Subcutaneous adipose tissue (tissue), 4 donors: ENCODE data around the gene ARAP3. TPM values are rescaled to one million over a fixed set of nuclear protein-coding genes. Genes with fewer than 3 reads are reported as not detected.

Experiments
- total RNA-seq, 4 donors: library from RNA; depleted of rRNA; stranded (reverse); fragments of >200 nt; gene quantifications; one replicate each; pipeline ENCODE4 v1.1.0, GENCODE V29; 2016
- TF ChIP-seq, protein P1 (sequence below): fragments of 450-650 bp; IDR thresholded peaks from one replicate; pipeline ENCODE4 v1.5.1; 2016; ENCODE audit warnings: low read depth, mild to moderate bottlenecking, control low read depth, antibody characterized with exemption, moderate library complexity

ARAP3 gene
- total RNA-seq, 4 donors from 2014 or later, result 3.7 to 17.3 (median 5.1) TPM

GRCh38 chr5:141655020-141655419 lies 27.0 kb downstream of the ARAP3 start:
- TF ChIP-seq, protein P1, sequence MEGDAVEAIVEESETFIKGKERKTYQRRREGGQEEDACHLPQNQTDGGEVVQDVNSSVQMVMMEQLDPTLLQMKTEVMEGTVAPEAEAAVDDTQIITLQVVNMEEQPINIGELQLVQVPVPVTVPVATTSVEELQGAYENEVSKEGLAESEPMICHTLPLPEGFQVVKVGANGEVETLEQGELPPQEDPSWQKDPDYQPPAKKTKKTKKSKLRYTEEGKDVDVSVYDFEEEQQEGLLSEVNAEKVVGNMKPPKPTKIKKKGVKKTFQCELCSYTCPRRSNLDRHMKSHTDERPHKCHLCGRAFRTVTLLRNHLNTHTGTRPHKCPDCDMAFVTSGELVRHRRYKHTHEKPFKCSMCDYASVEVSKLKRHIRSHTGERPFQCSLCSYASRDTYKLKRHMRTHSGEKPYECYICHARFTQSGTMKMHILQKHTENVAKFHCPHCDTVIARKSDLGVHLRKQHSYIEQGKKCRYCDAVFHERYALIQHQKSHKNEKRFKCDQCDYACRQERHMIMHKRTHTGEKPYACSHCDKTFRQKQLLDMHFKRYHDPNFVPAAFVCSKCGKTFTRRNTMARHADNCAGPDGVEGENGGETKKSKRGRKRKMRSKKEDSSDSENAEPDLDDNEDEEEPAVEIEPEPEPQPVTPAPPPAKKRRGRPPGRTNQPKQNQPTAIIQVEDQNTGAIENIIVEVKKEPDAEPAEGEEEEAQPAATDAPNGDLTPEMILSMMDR, result no peak

DNA sequence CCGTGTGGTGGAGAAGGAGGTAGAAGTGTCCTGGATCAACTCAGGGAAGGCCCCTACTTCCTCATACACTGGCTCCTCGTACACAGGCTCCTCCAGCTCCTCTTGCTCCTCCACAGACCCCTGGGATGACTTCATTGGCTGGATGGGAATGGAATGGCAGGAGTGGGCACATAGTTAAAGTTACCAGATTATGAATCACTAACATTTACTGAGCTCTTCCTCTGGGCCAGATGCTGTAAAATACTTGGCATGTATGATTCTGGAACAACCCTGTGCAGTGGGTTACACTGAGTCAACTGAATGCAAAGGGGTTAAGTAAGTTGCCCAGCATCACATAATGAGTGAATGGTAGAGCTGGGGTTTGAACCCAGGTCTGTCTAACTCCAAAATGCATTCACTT lies 27.7 kb downstream of the ARAP3 start:
- TF ChIP-seq, protein P1, result no peak

GRCh38 chr5:141651728-141652105 lies 30.3 kb downstream of the ARAP3 start:
- TF ChIP-seq, protein P1, result no peak

DNA sequence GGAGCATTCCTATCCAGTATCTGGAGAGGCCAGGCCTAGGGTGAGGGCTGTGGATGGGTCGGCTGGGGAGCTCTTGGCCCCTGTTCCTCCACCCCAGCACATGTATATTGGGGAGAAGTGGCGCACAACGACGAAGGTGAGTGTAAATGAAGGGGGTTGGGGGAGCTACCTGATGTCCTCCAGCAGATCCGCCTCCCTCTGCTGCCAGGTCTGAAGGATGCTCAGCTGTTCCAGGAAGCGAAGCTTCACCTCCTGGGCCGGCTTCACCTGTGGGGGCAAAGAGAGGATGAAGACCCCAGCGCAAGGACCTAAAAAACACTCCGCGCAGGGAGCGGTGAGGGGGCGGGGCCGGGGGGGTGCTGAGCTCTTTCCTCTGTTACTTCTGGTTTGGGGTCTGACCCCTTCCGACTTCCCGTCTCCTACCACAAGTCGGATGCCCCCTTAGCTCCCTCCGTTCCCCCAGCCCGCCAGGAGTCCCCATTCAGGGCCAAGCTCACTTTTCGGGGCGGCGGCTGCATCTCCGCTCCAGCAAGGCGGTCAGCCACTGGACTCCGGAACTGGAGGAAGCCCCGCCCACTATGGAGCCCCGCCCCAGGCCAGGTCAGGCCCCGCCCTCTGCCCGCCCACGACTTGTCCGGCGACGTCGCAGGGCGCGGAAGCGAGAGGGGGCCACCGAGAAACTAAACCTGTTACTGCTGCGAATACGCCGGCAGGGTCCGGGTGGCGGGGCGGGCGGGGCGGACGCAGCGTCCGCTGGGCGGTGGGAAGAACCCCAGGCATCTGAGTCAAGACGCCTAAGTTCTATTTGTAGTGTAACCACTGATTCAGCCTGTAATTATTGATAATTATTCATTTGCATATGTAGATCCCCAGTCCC lies 30.9 kb downstream of the ARAP3 start, which contains the start of gene FCHSD1:
TSS of gene FCHSD1 (minus strand) at position 568 of the 877 bp plus-strand sequence. CDS start at position 518, 50 bp downstream.
- TF ChIP-seq, protein P1, result no peak

DNA sequence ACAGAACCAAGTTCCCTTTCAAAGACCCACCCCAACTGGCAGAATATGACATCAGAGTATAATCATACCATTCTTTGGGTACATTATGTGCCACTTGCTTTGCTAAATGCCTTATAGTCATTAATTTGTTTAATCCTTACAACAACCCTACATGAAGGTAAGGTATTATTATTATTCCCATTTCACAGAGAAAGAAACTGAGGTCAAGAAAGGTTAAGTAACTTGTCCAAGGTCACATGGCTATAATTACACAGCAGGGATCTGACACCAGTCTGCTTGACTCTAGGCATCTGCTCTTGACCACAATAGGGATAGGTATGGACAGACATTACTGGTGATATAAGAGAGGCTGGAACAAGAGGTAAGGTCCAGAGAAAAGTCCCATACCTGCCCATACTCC lies 32.1 kb downstream of the ARAP3 start:
- TF ChIP-seq, protein P1, result no peak

DNA sequence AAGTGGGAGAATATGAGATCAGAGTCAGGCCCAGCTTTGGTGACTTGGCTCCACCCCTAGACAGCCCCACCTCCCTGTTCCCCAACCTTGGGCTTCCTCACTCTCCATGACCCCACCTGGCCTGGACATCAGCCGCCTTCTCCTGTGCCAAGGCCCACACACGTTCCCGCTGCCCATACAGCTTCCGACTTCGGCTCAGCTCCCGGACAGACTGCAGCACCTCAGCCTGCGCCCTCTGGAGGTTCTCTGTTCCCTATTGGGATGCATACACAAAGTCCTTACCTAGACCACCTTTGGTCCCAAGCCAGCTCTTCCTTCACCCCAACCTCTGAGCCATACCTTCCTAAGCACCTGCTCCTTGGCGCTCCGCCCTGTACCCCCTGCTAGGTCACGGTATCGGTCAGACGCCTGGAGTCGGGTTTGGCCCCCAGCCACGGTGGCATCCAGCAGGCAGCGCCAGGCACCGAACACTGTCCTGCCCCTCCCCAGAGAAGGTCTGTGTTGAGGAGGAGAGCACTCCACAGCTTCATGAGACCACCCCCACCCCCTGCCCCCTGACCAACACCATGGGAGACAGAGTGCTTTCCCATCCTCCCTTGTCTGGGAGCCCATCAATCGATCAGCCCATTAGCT lies 32.9 kb downstream of the ARAP3 start:
- TF ChIP-seq, protein P1, result no peak

DNA sequence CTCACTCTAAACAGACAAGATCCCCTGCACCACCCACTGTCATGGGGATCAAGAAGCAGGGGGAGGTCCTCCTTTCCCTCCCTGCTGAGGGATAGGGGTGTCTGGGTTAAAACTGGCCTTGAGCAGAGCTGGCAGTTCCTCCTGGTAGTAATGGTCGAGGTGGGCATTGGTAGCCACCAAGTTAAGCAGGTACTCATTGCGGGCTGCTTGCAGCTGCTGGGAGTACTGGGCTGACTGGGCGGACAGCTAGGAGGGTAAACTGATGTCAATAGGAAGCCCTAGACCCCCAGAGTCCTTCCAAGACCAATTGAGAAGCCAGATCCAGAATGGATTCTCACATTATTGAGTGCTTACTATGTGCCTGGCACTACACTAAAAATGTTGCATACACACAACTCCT lies 34.2 kb downstream of the ARAP3 start:
- TF ChIP-seq, protein P1, result no peak
